RWPE2 (cell line): ENCODE results near the gene SLC28A2.
"Not testable (repeated sequence)": the region's sequence is repeated elsewhere in the genome, so short reads cannot be mapped to it uniquely, and the experiment has no call there.

Experiments
- ATAC-seq: fragments of 200-7000 bp; cut with Tn5 transposase; 3 replicates; pipeline ENCODE4 v1.9.1; 2021; ENCODE audit warnings: low read depth
- DNase-seq: peaks from one replicate; pipeline ENCODE4 v3.0.0-alpha.2; 2020; ENCODE audit warnings: low spot score
- H3K27ac ChIP-seq: fragments of 450-650 bp; 2 replicates; pipeline ENCODE4 v1.5.1; 2017; ENCODE audit warnings: mild to moderate bottlenecking; ENCODE audit not compliant: poor library complexity, severe bottlenecking
- H3K27me3 ChIP-seq: fragments of 250-450 bp; sonication (Bioruptor Pico); 2 replicates; pipeline ENCODE4 v1.5.1; 2021; ENCODE audit warnings: mild to moderate bottlenecking, moderate library complexity; ENCODE audit not compliant: insufficient read depth, poor library complexity, severe bottlenecking
- H3K36me3 ChIP-seq: fragments of 250-450 bp; sonication (Bioruptor Pico); 2 replicates; pipeline ENCODE4 v1.5.1; 2020; ENCODE audit warnings: low read depth, mild to moderate bottlenecking, moderate library complexity
- H3K4me1 ChIP-seq: fragments of 250-450 bp; sonication (Bioruptor Pico); 2 replicates; pipeline ENCODE4 v1.5.1; 2021; ENCODE audit warnings: mild to moderate bottlenecking, moderate library complexity; ENCODE audit not compliant: insufficient read depth, poor library complexity, severe bottlenecking
- H3K4me3 ChIP-seq: fragments of 250-450 bp; sonication (Bioruptor Pico); 2 replicates; pipeline ENCODE4 v1.5.1; 2021; ENCODE audit warnings: mild to moderate bottlenecking, moderate library complexity; ENCODE audit not compliant: severe bottlenecking
- H3K9me3 ChIP-seq: fragments of 250-450 bp; sonication (Bioruptor Pico); 2 replicates; pipeline ENCODE4 v1.5.1; 2021; ENCODE audit warnings: mild to moderate bottlenecking, moderate library complexity; ENCODE audit not compliant: severe bottlenecking
- CTCF ChIP-seq: fragments of 450-650 bp; IDR thresholded peaks from one replicate; pipeline ENCODE4 v1.5.1; 2017; ENCODE audit warnings: mild to moderate bottlenecking, moderate library complexity; ENCODE audit not compliant: poor library complexity, severe bottlenecking

SLC28A2 gene

GRCh38 chr15:45306105-45306504 is 54.1 kb downstream of the SLC28A2 start:
- no peak for TF ChIP-seq CTCF

GRCh38 chr15:45307230-45307924 is 55.3 kb downstream of the SLC28A2 start:
- Histone ChIP-seq H3K27ac (no peak overlapping the region), H3K9me3 (no peaks in the 10 kb centered on the region), H3K4me3 (no peak overlapping the region), H3K36me3 (no peaks in the 10 kb centered on the region), H3K4me1 (peaks cover 4% of the 10 kb centered on the region), H3K27me3 (no peaks in the 10 kb centered on the region)
- TF ChIP-seq CTCF = peak; percentile 95
- DNase-seq (no peak), ATAC-seq (peak; percentile 69)

More at GRCh38 chr15:45306105-45306504, 54.1 kb downstream of the SLC28A2 start:
- Histone ChIP-seq H3K4me3 (no peak overlapping the region), H3K27ac (no peak overlapping the region), H3K4me1 (peaks cover 4% of the 10 kb centered on the region), H3K9me3 (no peaks in the 10 kb centered on the region), H3K27me3 (no peaks in the 10 kb centered on the region), H3K36me3 (no peaks in the 10 kb centered on the region)
- no peak for ATAC-seq
- DNase-seq = no peak

GRCh38 chr15:45314117-45314516 is 62.1 kb downstream of the SLC28A2 start:
- DNase-seq, H3K27ac ChIP-seq, H3K4me1 ChIP-seq, ATAC-seq, H3K36me3 ChIP-seq, H3K27me3 ChIP-seq, H3K4me3 ChIP-seq, H3K9me3 ChIP-seq: not testable (repeated sequence)

GRCh38 chr15:45314960-45315359 is 62.9 kb downstream of the SLC28A2 start:
- no peak overlapping the region for H3K4me3 ChIP-seq
- DNase-seq = no peak
- ATAC-seq = no peak

GRCh38 chr15:45319472-45320214 is 67.6 kb downstream of the SLC28A2 start:
- Histone ChIP-seq H3K36me3 (no peaks in the 10 kb centered on the region), H3K4me1 (no peaks in the 10 kb centered on the region), H3K27ac (no peak overlapping the region), H3K27me3 (no peaks in the 10 kb centered on the region), H3K9me3 (no peaks in the 10 kb centered on the region), H3K4me3 (no peak overlapping the region)
- no peak for TF ChIP-seq CTCF
- DNase-seq = no peak
- ATAC-seq = no peak

More at GRCh38 chr15:45314960-45315359, 62.9 kb downstream of the SLC28A2 start:
- no peaks in the 10 kb centered on the region for H3K27me3 ChIP-seq
- peak; percentile 45 for TF ChIP-seq CTCF
- no peaks in the 10 kb centered on the region for H3K4me1 ChIP-seq
- H3K9me3 ChIP-seq = no peaks in the 10 kb centered on the region
- H3K27ac ChIP-seq = no peak overlapping the region
- no peaks in the 10 kb centered on the region for H3K36me3 ChIP-seq
